Thoracic aorta (tissue), 2 donors: ENCODE measurements around the gene MEGF11. TPM values are rescaled to one million over a fixed set of nuclear protein-coding genes. Genes with fewer than 3 reads are reported as not detected.

ENCODE experiments used
- ATAC-seq: fragments of 150-250 bp; one replicate; pipeline ENCODE4 v1.8.0; 2017; ENCODE audit warnings: low read depth; ENCODE audit not compliant: insufficient number of reproducible peaks, low FRiP score
- DNase-seq: peaks from one replicate; pipeline ENCODE4 v3.0.0-alpha.2; 2020; ENCODE audit warnings: low spot score
- H3K27ac ChIP-seq, 2 donors: fragments of 200-600 bp; sonication (generic); 1 replicate in 1 of 2; 2 replicates in 1 of 2; pipeline ENCODE4 v1.5.1; 2016; ENCODE audit warnings: mild to moderate bottlenecking in 2 of 2, moderate library complexity in 2 of 2
- H3K27me3 ChIP-seq: fragments of 200-600 bp; sonication (generic); replicated peaks from 2 replicates; pipeline ENCODE4 v1.6.0; 2016; ENCODE audit warnings: mild to moderate bottlenecking; ENCODE audit not compliant: insufficient read depth
- H3K36me3 ChIP-seq: fragments of 200-600 bp; sonication (generic); one replicate; pipeline ENCODE4 v1.5.1; 2016
- H3K4me1 ChIP-seq, 2 donors: fragments of 200-600 bp; sonication (generic); 1 replicate in 1 of 2; 2 replicates in 1 of 2; pipeline versions ENCODE4 v1.5.1 to v1.6.0; 2016; ENCODE audit warnings: low read depth in 2 of 2, mild to moderate bottlenecking in 1 of 2; ENCODE audit not compliant: control insufficient read depth in 1 of 2
- H3K4me3 ChIP-seq: fragments of 200-600 bp; sonication (generic); 2 replicates; pipeline ENCODE4 v1.5.1; 2016; ENCODE audit warnings: mild to moderate bottlenecking
- H3K9me3 ChIP-seq: fragments of 200-600 bp; sonication (generic); 2 replicates; pipeline ENCODE4 v1.5.1; 2016
- CTCF ChIP-seq: fragments of 200-600 bp; sonication (generic); IDR thresholded peaks from one replicate; pipeline ENCODE4 v1.5.1; 2019; ENCODE audit warnings: antibody characterized with exemption
- total RNA-seq, 2 donors: library from RNA; depleted of rRNA; stranded (reverse); fragments of >200 nt; gene quantifications; one replicate each; pipeline versions ENCODE4 v1.1.0 to v1.2.3, GENCODE V29; 2016

The MEGF11 gene
- total RNA-seq, 2 donors from 2014 or later: not detected

GRCh38 chr15:66066005-66066404 is 187.5 kb downstream of the MEGF11 start:
- no peaks in the 10 kb centered on the region for H3K4me1 ChIP-seq
- TF ChIP-seq CTCF: no peak
- no peaks in the 10 kb centered on the region for H3K36me3 ChIP-seq
- H3K4me3 ChIP-seq: no peak overlapping the region
- ATAC-seq: no peak
- H3K27me3 ChIP-seq: no peaks in the 10 kb centered on the region
- H3K27ac ChIP-seq: no peak overlapping the region
- no peak for DNase-seq
- no peaks in the 10 kb centered on the region for H3K9me3 ChIP-seq

DNA sequence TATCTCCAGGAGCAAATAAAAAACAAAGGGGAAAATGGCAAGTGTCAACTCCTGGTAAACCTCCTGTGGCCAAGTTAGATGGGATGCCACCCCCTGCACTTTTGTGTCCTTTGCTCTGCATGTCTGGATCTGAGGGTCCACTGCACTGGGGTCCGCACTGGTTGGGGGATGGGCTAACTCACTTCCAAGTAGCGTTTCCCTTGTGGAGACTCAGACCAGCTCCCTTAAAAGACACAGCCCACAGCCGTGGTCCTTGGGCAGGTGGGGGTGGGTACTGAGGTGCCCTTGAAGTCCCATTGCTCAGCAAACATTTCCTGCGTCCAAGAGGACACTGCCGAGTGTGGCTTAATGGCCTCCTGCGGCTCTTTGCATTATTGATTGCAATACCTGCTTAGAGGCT is 188.2 kb downstream of the MEGF11 start:
- DNase-seq (no peak), ATAC-seq (no peak)
- no peaks in the 10 kb centered on the region for H3K4me1 ChIP-seq

DNA sequence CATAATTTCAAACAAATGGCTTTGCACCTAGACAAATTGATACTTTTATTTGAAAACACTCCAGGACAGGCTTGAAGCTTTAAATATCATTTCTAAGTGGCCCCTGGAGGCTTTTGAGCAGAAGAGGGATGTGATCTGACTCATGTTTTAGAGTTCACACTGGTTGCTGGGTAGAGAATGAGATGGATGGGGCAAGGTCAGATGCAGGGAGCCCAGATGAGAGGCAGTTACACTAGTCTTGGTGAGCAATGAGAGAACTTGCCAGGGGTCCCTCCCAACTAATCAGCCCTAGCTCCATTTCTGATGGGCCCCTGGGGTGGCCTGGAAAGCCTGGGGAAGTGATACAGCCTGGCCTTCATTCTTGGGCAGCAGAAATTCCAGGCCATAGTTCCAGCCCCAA is 190.4 kb downstream of the MEGF11 start:
- Histone ChIP-seq H3K4me3 (no peak overlapping the region), H3K4me1 (no peaks in the 10 kb centered on the region), H3K9me3 (no peaks in the 10 kb centered on the region), H3K36me3 (no peaks in the 10 kb centered on the region), H3K27me3 (no peaks in the 10 kb centered on the region), H3K27ac (no peak overlapping the region)
- ATAC-seq (no peak), DNase-seq (no peak)
- TF ChIP-seq CTCF: no peak

More for the DNA sequence above, 188.2 kb downstream of the MEGF11 start:
- Histone ChIP-seq H3K27me3 (no peaks in the 10 kb centered on the region), H3K27ac (no peak overlapping the region), H3K4me3 (no peak overlapping the region), H3K9me3 (no peaks in the 10 kb centered on the region), H3K36me3 (no peaks in the 10 kb centered on the region)
- no peak for TF ChIP-seq CTCF

- no peak for TF ChIP-seq CTCF
- DNase-seq (no peak), ATAC-seq (no peak)
- Histone ChIP-seq H3K27me3 (no peaks in the 10 kb centered on the region), H3K36me3 (no peaks in the 10 kb centered on the region), H3K4me1 (no peaks in the 10 kb centered on the region), H3K27ac (no peak overlapping the region), H3K9me3 (no peaks in the 10 kb centered on the region), H3K4me3 (no peak overlapping the region)
These were observed 196.5 kb downstream of the MEGF11 start for GRCh38 chr15:66057089-66057488.

GRCh38 chr15:66053991-66054390 is 199.6 kb downstream of the MEGF11 start:
- Histone ChIP-seq H3K9me3 (no peaks in the 10 kb centered on the region), H3K36me3 (no peaks in the 10 kb centered on the region), H3K4me1 (no peaks in the 10 kb centered on the region), H3K4me3 (no peak overlapping the region), H3K27ac (no peak overlapping the region), H3K27me3 (no peaks in the 10 kb centered on the region)
- ATAC-seq (no peak), DNase-seq (no peak)
- no peak for TF ChIP-seq CTCF
